Measurements from ENCODE around the gene RYR1. TPM values are rescaled to one million over a fixed set of nuclear protein-coding genes. Genes with fewer than 3 reads are reported as not detected.

Gene RYR1
- total RNA-seq, 6 experiments from 2014 or later, result not detected

DNA sequence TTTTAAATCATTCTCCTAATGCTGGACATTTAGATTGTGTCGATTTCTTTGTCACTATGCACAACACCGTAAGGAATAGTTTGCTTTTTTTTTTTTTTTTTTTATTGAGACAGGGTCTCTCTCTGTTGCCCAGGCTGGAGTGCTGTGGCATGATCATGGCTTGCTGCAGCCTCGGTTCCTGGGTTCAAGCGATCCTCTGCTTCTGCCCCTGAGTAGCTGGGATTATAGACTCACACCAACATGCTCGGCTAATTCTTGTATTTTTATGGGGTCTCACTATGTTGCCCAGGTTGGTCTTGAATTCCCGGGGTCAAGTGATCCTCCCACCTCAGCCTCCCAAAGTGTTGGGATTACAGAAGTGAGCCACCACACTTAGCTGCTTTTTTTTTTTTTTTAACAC lies 86.5 kb downstream of the RYR1 start:
- TF ChIP-seq, protein P1, sequence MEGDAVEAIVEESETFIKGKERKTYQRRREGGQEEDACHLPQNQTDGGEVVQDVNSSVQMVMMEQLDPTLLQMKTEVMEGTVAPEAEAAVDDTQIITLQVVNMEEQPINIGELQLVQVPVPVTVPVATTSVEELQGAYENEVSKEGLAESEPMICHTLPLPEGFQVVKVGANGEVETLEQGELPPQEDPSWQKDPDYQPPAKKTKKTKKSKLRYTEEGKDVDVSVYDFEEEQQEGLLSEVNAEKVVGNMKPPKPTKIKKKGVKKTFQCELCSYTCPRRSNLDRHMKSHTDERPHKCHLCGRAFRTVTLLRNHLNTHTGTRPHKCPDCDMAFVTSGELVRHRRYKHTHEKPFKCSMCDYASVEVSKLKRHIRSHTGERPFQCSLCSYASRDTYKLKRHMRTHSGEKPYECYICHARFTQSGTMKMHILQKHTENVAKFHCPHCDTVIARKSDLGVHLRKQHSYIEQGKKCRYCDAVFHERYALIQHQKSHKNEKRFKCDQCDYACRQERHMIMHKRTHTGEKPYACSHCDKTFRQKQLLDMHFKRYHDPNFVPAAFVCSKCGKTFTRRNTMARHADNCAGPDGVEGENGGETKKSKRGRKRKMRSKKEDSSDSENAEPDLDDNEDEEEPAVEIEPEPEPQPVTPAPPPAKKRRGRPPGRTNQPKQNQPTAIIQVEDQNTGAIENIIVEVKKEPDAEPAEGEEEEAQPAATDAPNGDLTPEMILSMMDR (IDR thresholded peaks at IDR 0.05), result no peak
- Mint-ChIP-seq H3K4me1 (ENCODE audit: low read depth) (no peaks in the 10 kb centered on the region), H3K4me3 (no peak overlapping the region), H3K27me3 (ENCODE audit: insufficient read depth) (peaks cover 24% of the 10 kb centered on the region), H3K27ac (no peak overlapping the region), H3K36me3 (ENCODE audit: low read depth) (no peaks in the 10 kb centered on the region), H3K9me3 (no peaks in the 10 kb centered on the region)
- DNase-seq, result no peak

- H3K4me1 Mint-ChIP-seq (ENCODE audit: low read depth), result no peaks in the 10 kb centered on the region
- TF ChIP-seq, protein P1 (IDR thresholded peaks at IDR 0.05), result no peak
- H3K9me3 Mint-ChIP-seq, result no peaks in the 10 kb centered on the region
- peaks cover 25% of the 10 kb centered on the region for H3K27me3 Mint-ChIP-seq (ENCODE audit: insufficient read depth)
- no peaks in the 10 kb centered on the region for H3K36me3 Mint-ChIP-seq (ENCODE audit: low read depth)
- no peak overlapping the region for H3K4me3 Mint-ChIP-seq
- H3K27ac Mint-ChIP-seq, result no peak overlapping the region
- no peak for DNase-seq
Observed at GRCh38 chr19:38522915-38523314, 89.4 kb downstream of the RYR1 start.

- Mint-ChIP-seq H3K27ac (no peak overlapping the region), H3K36me3 (ENCODE audit: low read depth) (no peaks in the 10 kb centered on the region), H3K9me3 (no peaks in the 10 kb centered on the region), H3K4me3 (no peak overlapping the region), H3K27me3 (ENCODE audit: insufficient read depth) (peaks cover 25% of the 10 kb centered on the region), H3K4me1 (ENCODE audit: low read depth) (no peaks in the 10 kb centered on the region)
- no peak for DNase-seq
- TF ChIP-seq, protein P1 (IDR thresholded peaks at IDR 0.05), result no peak
Observed at GRCh38 chr19:38523319-38523718, 89.8 kb downstream of the RYR1 start.

- no peak overlapping the region for H3K4me3 Mint-ChIP-seq
- peaks cover 25% of the 10 kb centered on the region for H3K27me3 Mint-ChIP-seq (ENCODE audit: insufficient read depth)
- no peaks in the 10 kb centered on the region for H3K9me3 Mint-ChIP-seq
- no peaks in the 10 kb centered on the region for H3K36me3 Mint-ChIP-seq (ENCODE audit: low read depth)
- no peak overlapping the region for H3K27ac Mint-ChIP-seq
- no peak for DNase-seq
- TF ChIP-seq, protein P1 (IDR thresholded peaks at IDR 0.05), result no peak
- H3K4me1 Mint-ChIP-seq (ENCODE audit: low read depth), result no peaks in the 10 kb centered on the region
Observed at GRCh38 chr19:38524369-38524768, 90.9 kb downstream of the RYR1 start.

GRCh38 chr19:38524994-38525634 lies 91.6 kb downstream of the RYR1 start:
- no peak for DNase-seq
- no peaks in the 10 kb centered on the region for H3K4me1 Mint-ChIP-seq (ENCODE audit: low read depth)
- no peaks in the 10 kb centered on the region for H3K9me3 Mint-ChIP-seq
- H3K27me3 Mint-ChIP-seq (ENCODE audit: insufficient read depth), result peaks cover 22% of the 10 kb centered on the region
- TF ChIP-seq, protein P1 (IDR thresholded peaks at IDR 0.05), result no peak
- no peaks in the 10 kb centered on the region for H3K36me3 Mint-ChIP-seq (ENCODE audit: low read depth)
- no peak overlapping the region for H3K27ac Mint-ChIP-seq
- H3K4me3 Mint-ChIP-seq, result no peak overlapping the region

All from HFFc6 (cell line).